ENCODE results near the gene DNAJC11. TPM values are rescaled to one million over a fixed set of nuclear protein-coding genes. Genes with fewer than 3 reads are reported as not detected.

DNAJC11 gene
- total RNA-seq, 1 donor from 2014 or later = 74.1 TPM

- Mint-ChIP-seq H3K27ac (ENCODE audit: unreplicated experiment) (no peak overlapping the region), H3K4me3 (ENCODE audit: unreplicated experiment) (no peak overlapping the region), H3K27me3 (ENCODE audit: unreplicated experiment) (peaks cover 6% of the 10 kb centered on the region), H3K36me3 (ENCODE audit: unreplicated experiment) (no peaks in the 10 kb centered on the region), H3K9me3 (ENCODE audit: unreplicated experiment) (peaks cover 3% of the 10 kb centered on the region), H3K4me1 (ENCODE audit: low read depth, unreplicated experiment) (peaks cover 2% of the 10 kb centered on the region)
- no peak for DNase-seq
- TF ChIP-seq CTCF (IDR thresholded peaks at IDR 0.05; ENCODE audit: partially characterized antibody, unreplicated experiment) = no peak
Measured at GRCh38 chr1:6591222-6591621, 110.4 kb downstream of the DNAJC11 start.

- no peak overlapping the region for H3K4me3 Mint-ChIP-seq (ENCODE audit: unreplicated experiment)
- no peak for TF ChIP-seq CTCF (IDR thresholded peaks at IDR 0.05; ENCODE audit: partially characterized antibody, unreplicated experiment)
- peaks cover 2% of the 10 kb centered on the region for H3K4me1 Mint-ChIP-seq (ENCODE audit: low read depth, unreplicated experiment)
- H3K27ac Mint-ChIP-seq (ENCODE audit: unreplicated experiment) = no peak overlapping the region
- no peaks in the 10 kb centered on the region for H3K36me3 Mint-ChIP-seq (ENCODE audit: unreplicated experiment)
- no peak for DNase-seq
- H3K9me3 Mint-ChIP-seq (ENCODE audit: unreplicated experiment) = peaks cover 3% of the 10 kb centered on the region
- peaks cover 6% of the 10 kb centered on the region for H3K27me3 Mint-ChIP-seq (ENCODE audit: unreplicated experiment)
Measured at GRCh38 chr1:6590046-6590445, 111.6 kb downstream of the DNAJC11 start.

GRCh38 chr1:6588893-6589520, 112.6 kb downstream of the DNAJC11 start:
- H3K4me1 Mint-ChIP-seq (ENCODE audit: low read depth, unreplicated experiment) = peaks cover 12% of the 10 kb centered on the region
- no peak for DNase-seq
- no peak for TF ChIP-seq CTCF (IDR thresholded peaks at IDR 0.05; ENCODE audit: partially characterized antibody, unreplicated experiment)
- H3K9me3 Mint-ChIP-seq (ENCODE audit: unreplicated experiment) = peaks cover 4% of the 10 kb centered on the region
- no peak overlapping the region for H3K27ac Mint-ChIP-seq (ENCODE audit: unreplicated experiment)
- peaks cover 9% of the 10 kb centered on the region for H3K27me3 Mint-ChIP-seq (ENCODE audit: unreplicated experiment)
- H3K36me3 Mint-ChIP-seq (ENCODE audit: unreplicated experiment) = no peaks in the 10 kb centered on the region
- no peak overlapping the region for H3K4me3 Mint-ChIP-seq (ENCODE audit: unreplicated experiment)

GRCh38 chr1:6588128-6588892, 113.3 kb downstream of the DNAJC11 start:
- no peak overlapping the region for H3K4me3 Mint-ChIP-seq (ENCODE audit: unreplicated experiment)
- H3K27ac Mint-ChIP-seq (ENCODE audit: unreplicated experiment) = no peak overlapping the region
- H3K27me3 Mint-ChIP-seq (ENCODE audit: unreplicated experiment) = peaks cover 9% of the 10 kb centered on the region
- H3K9me3 Mint-ChIP-seq (ENCODE audit: unreplicated experiment) = peaks cover 2% of the 10 kb centered on the region
- peaks cover 12% of the 10 kb centered on the region for H3K4me1 Mint-ChIP-seq (ENCODE audit: low read depth, unreplicated experiment)
- no peak for TF ChIP-seq CTCF (IDR thresholded peaks at IDR 0.05; ENCODE audit: partially characterized antibody, unreplicated experiment)
- DNase-seq = no peak
- H3K36me3 Mint-ChIP-seq (ENCODE audit: unreplicated experiment) = no peaks in the 10 kb centered on the region
